Activated naive CD4-positive, alpha-beta T cell treated with anti-CD3 and anti-CD28 coated beads, Interleukin-2, amount 10 ng/mL, durations not matched to agents 7 days and 5 days (primary cell): Measurements from ENCODE around the gene CMTM5.
"Not testable (repeated sequence)": the region's sequence is repeated elsewhere in the genome, so short reads cannot be mapped to it uniquely, and the experiment has no call there.

Experiments
- CTCF ChIA-PET: fragments of 350-600 bp; sonication (Branson Sonifier 250); formaldehyde crosslinking; loops from one replicate; lab custom pipeline; 2021; ENCODE audit warnings: antibody characterized with exemption; lab: Charles Lee
- DNase-seq: peaks from one replicate; pipeline ENCODE4 v3.0.0-alpha.2; 2020
- H3K27ac Mint-ChIP-seq: one replicate; pipeline ENCODE4 v1.8.0; 2021; ENCODE audit warnings: mild to moderate bottlenecking, moderate library complexity, mixed read lengths
- H3K27me3 Mint-ChIP-seq: one replicate; pipeline ENCODE4 v1.8.0; 2021; ENCODE audit warnings: mild to moderate bottlenecking, mixed read lengths
- H3K36me3 Mint-ChIP-seq: one replicate; pipeline ENCODE4 v1.8.0; 2021; ENCODE audit warnings: mixed read lengths
- H3K4me1 Mint-ChIP-seq: one replicate; pipeline ENCODE4 v1.8.0; 2021; ENCODE audit warnings: mixed read lengths
- H3K4me3 Mint-ChIP-seq: one replicate; pipeline ENCODE4 v1.8.0; 2021; ENCODE audit warnings: mild to moderate bottlenecking, moderate library complexity, mixed read lengths
- H3K9me3 Mint-ChIP-seq: one replicate; pipeline ENCODE4 v1.8.0; 2021; ENCODE audit warnings: mixed read lengths

Gene CMTM5

DNA sequence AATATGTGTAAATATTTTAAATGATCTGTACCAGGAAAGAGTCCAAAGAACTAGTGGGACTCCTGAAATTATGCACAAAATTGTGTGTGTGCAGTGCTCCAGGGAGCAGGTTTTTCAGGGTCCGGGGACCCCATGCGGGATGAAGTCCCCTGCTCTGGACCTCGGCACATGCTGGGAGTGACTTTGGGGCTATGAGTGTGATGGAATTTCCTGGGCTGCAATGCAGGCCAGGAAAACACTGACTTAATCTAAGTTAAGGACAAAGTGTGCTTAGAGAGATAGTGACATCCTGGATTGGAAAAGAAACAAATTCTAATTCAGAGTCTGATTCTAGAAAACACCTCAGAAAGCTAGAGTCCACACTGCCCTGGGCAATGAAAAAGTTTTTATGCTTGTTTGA is 37.4 kb downstream of the CMTM5 start:
- no peak for DNase-seq
- no peaks in the 10 kb centered on the region for H3K9me3 Mint-ChIP-seq
- no peaks in the 10 kb centered on the region for H3K36me3 Mint-ChIP-seq
- H3K27ac Mint-ChIP-seq, result no peak overlapping the region
- H3K4me3 Mint-ChIP-seq, result no peak overlapping the region
- CTCF ChIA-PET, result interaction anchor here (1.4 kb wide), 1 partner anchor 35 kb away, joined by 4 read pairs; no protein-coding TSS in a partner anchor
- no peaks in the 10 kb centered on the region for H3K4me1 Mint-ChIP-seq
- peaks cover 24% of the 10 kb centered on the region for H3K27me3 Mint-ChIP-seq

- DNase-seq, result no peak
- CTCF ChIA-PET, result interaction anchor here (1.4 kb wide), 1 partner anchor 36 kb away, joined by 4 read pairs; no protein-coding TSS in a partner anchor
- peaks cover 28% of the 10 kb centered on the region for H3K27me3 Mint-ChIP-seq
- H3K27ac Mint-ChIP-seq, result peak overlapping the region; percentile 58
- H3K9me3 Mint-ChIP-seq, result no peaks in the 10 kb centered on the region
- H3K36me3 Mint-ChIP-seq, result no peaks in the 10 kb centered on the region
- no peak overlapping the region for H3K4me3 Mint-ChIP-seq
- no peaks in the 10 kb centered on the region for H3K4me1 Mint-ChIP-seq
These were observed 38.3 kb downstream of the CMTM5 start for GRCh38 chr14:23414906-23415820.

GRCh38 chr14:23415821-23416778 is 39.3 kb downstream of the CMTM5 start:
- Mint-ChIP-seq H3K27ac (peak overlapping the region; percentile 58), H3K27me3 (peaks cover 20% of the 10 kb centered on the region), H3K9me3 (no peaks in the 10 kb centered on the region), H3K36me3 (no peaks in the 10 kb centered on the region), H3K4me1 (peaks cover 4% of the 10 kb centered on the region), H3K4me3 (no peak overlapping the region)
- no peak for DNase-seq
- CTCF ChIA-PET, result no interaction called here

DNA sequence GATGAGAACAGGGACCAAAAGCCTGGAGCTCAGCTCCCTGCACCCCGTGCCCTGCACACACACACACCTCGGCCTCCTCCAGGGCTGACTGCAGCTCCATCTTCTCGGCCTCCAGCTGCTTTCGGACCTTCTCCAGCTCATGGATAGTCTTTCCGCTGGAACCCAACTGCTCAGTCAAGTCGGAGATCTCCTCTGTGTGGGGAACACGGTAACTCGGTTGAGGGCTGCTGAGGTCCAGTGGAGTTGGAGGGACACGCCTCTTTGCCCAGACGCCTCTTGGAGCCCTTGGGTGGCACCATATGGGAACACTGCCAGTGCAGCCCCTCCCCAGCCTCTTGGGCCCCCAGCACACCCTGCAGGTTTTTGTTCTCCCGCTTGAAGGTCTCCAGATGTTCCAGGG is 40.0 kb downstream of the CMTM5 start:
- Mint-ChIP-seq H3K4me1 (peaks cover 11% of the 10 kb centered on the region), H3K27me3 (peaks cover 17% of the 10 kb centered on the region), H3K27ac (no peak overlapping the region), H3K9me3 (no peaks in the 10 kb centered on the region), H3K4me3 (no peak overlapping the region), H3K36me3 (no peaks in the 10 kb centered on the region)
- CTCF ChIA-PET, result no interaction called here
- no peak for DNase-seq

- H3K4me3 Mint-ChIP-seq, DNase-seq, H3K27ac Mint-ChIP-seq, CTCF ChIA-PET, H3K36me3 Mint-ChIP-seq, H3K9me3 Mint-ChIP-seq: not testable (repeated sequence)
- Mint-ChIP-seq H3K4me1 (peaks cover 15% of the 10 kb centered on the region), H3K27me3 (peaks cover 18% of the 10 kb centered on the region)
These were observed 40.4 kb downstream of the CMTM5 start for GRCh38 chr14:23417269-23417668.

- H3K27ac Mint-ChIP-seq, result no peak overlapping the region
- no peaks in the 10 kb centered on the region for H3K9me3 Mint-ChIP-seq
- peaks cover 18% of the 10 kb centered on the region for H3K27me3 Mint-ChIP-seq
- H3K4me1 Mint-ChIP-seq, result peaks cover 15% of the 10 kb centered on the region
- H3K4me3 Mint-ChIP-seq, result no peak overlapping the region
- CTCF ChIA-PET, result no interaction called here
- no peaks in the 10 kb centered on the region for H3K36me3 Mint-ChIP-seq
- DNase-seq, result no peak
These were observed 41.2 kb downstream of the CMTM5 start for GRCh38 chr14:23418021-23418420.

- H3K27ac Mint-ChIP-seq, H3K36me3 Mint-ChIP-seq, DNase-seq, CTCF ChIA-PET, H3K4me3 Mint-ChIP-seq, H3K9me3 Mint-ChIP-seq: not testable (repeated sequence)
- peaks cover 22% of the 10 kb centered on the region for H3K27me3 Mint-ChIP-seq
- peaks cover 15% of the 10 kb centered on the region for H3K4me1 Mint-ChIP-seq
These were observed 42.8 kb downstream of the CMTM5 start for GRCh38 chr14:23419646-23420045.

DNA sequence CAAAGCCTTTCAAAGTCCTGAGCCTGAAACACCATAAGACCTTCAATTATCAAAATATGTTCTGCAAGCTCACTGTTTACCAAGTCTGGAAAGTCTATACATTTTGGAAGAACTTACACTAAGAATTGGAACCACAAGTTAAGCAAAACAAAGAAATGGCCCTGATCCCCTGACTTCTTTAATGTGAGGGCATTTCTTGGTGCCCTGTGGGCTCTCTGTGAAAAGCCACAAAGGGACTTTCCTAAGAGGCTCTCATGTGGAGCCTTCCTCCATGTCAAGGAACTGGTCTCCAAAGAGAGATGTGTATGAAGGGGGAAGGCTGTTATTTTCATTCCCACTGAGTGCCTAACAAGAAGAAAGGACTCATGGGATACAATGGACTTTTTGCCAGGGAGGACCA is 44.7 kb downstream of the CMTM5 start:
- Mint-ChIP-seq H3K4me1 (peaks cover 17% of the 10 kb centered on the region), H3K36me3 (no peaks in the 10 kb centered on the region), H3K4me3 (no peak overlapping the region), H3K9me3 (no peaks in the 10 kb centered on the region), H3K27ac (peak overlapping the region; percentile 12), H3K27me3 (peaks cover 27% of the 10 kb centered on the region)
- CTCF ChIA-PET, result no interaction called here
- DNase-seq, result no peak

DNA sequence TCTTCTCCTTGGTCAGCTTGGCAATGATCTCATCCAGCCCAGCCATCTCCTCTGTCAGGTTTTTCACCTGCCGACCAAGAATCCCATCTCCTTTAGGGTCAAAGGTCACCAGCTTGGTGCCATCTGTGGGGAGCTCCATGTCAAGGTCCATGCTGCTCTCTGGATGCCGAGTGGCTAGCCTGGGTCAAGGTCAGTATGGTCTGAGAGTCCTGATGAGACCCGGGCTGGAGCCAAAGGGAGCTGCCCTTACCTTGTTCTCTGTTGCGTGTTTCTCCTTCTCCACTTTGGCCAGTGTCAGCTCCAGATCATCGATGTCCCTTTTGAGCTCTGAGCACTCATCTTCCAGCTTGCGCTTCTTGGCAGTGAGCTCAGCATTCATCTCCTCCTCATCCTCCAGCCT is 46.8 kb downstream of the CMTM5 start:
- H3K27ac Mint-ChIP-seq, result no peak overlapping the region
- DNase-seq, result no peak
- no peak overlapping the region for H3K4me3 Mint-ChIP-seq
- H3K27me3 Mint-ChIP-seq, result peaks cover 31% of the 10 kb centered on the region
- CTCF ChIA-PET, result no interaction called here
- no peaks in the 10 kb centered on the region for H3K9me3 Mint-ChIP-seq
- H3K4me1 Mint-ChIP-seq, result peaks cover 17% of the 10 kb centered on the region
- H3K36me3 Mint-ChIP-seq, result no peaks in the 10 kb centered on the region

DNA sequence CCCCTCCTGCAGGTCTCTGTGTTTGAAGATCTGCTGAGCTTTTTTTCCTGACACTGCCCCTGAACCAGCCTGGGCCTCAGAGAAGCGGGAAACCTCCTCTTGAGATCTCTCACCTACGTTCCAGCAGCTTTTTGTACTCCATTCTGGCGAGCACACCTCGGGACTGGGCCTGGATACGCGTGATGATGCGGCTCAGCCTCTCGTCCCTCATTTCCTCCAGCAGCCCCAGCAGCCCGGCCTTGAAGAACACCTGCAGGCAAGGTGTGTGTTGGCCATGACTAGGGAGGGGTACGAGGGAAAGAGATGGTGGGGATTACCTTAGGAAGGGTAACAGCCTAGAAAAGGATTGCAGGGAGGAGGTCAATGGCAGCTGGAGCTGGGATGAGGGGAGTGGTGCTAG is 48.3 kb downstream of the CMTM5 start:
- H3K27me3 Mint-ChIP-seq, result peaks cover 21% of the 10 kb centered on the region
- no peak for DNase-seq
- no peaks in the 10 kb centered on the region for H3K36me3 Mint-ChIP-seq
- no peak overlapping the region for H3K27ac Mint-ChIP-seq
- CTCF ChIA-PET, result interaction anchor here (1.0 kb wide), 1 partner anchor 55 kb away, joined by 4 read pairs; no protein-coding TSS in a partner anchor
- H3K4me3 Mint-ChIP-seq, result no peak overlapping the region
- no peaks in the 10 kb centered on the region for H3K9me3 Mint-ChIP-seq
- peaks cover 17% of the 10 kb centered on the region for H3K4me1 Mint-ChIP-seq

DNA sequence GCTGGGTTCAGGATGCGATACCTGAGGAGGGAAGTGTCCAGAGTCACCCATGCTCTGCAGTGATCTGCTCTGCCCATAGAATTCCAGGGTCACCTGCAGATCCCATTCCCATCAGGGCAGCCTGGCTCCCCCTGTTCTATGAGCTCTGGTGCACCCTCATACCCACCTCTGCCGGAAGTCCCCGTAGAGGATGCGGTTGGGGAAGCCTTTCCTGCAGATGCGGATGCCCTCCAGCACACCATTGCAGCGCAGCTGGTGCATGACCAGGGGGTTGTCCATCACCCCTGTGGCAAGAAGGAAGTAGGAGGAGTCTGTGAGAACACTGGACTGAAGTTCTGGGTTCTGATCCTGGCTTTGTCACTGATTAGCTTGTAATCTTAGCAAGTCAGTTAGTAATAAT is 49.0 kb downstream of the CMTM5 start:
- H3K4me3 Mint-ChIP-seq, H3K36me3 Mint-ChIP-seq, CTCF ChIA-PET, DNase-seq, H3K27ac Mint-ChIP-seq, H3K9me3 Mint-ChIP-seq: not testable (repeated sequence)
- H3K4me1 Mint-ChIP-seq, result peaks cover 16% of the 10 kb centered on the region
- peaks cover 21% of the 10 kb centered on the region for H3K27me3 Mint-ChIP-seq

- no peaks in the 10 kb centered on the region for H3K36me3 Mint-ChIP-seq
- DNase-seq, result no peak
- H3K27ac Mint-ChIP-seq, result no peak overlapping the region
- no peaks in the 10 kb centered on the region for H3K9me3 Mint-ChIP-seq
- CTCF ChIA-PET, result no interaction called here
- H3K4me1 Mint-ChIP-seq, result peaks cover 2% of the 10 kb centered on the region
- no peak overlapping the region for H3K4me3 Mint-ChIP-seq
- H3K27me3 Mint-ChIP-seq, result peaks cover 24% of the 10 kb centered on the region
These were observed 52.0 kb downstream of the CMTM5 start for GRCh38 chr14:23428686-23429495.
